H1 (cell line): ENCODE data around the gene TRAPPC2L.

Source experiments
- EP300 ChIP-seq, 2 experiments: IDR thresholded peaks; 1 replicate in 1 of 2; 2 replicates in 1 of 2; pipeline ENCODE4 v1.6.1; 2011 to 2012; ENCODE audit warnings: low read depth in 2 of 2, low read length in 2 of 2, mild to moderate bottlenecking in 2 of 2, borderline replicate concordance in 1 of 2, inconsistent platforms in 1 of 2, moderate library complexity in 1 of 2
- EZH2 ChIP-seq: fragments of 200-600 bp; sonication (generic); IDR thresholded peaks from 2 replicates; pipeline ENCODE4 v1.7.1; 2012; ENCODE audit warnings: low read depth, mild to moderate bottlenecking, moderate library complexity, low read length, inconsistent platforms; ENCODE audit not compliant: severe bottlenecking
- FOSL1 ChIP-seq: IDR thresholded peaks from 2 replicates; pipeline ENCODE4 v1.6.1; 2011; ENCODE audit warnings: mild to moderate bottlenecking, low read depth, low read length, moderate library complexity; ENCODE audit not compliant: insufficient read depth
- GTF2F1 ChIP-seq: IDR thresholded peaks from 2 replicates; pipeline ENCODE4 v1.6.1; 2012; ENCODE audit warnings: low read depth, low read length, improper control_type of control experiment, borderline replicate concordance
- JUND ChIP-seq: IDR thresholded peaks from 2 replicates; pipeline ENCODE4 v1.6.1; 2011; ENCODE audit warnings: mild to moderate bottlenecking, improper control_type of control experiment, low read length
- POLR2A ChIP-seq, 2 experiments: IDR thresholded peaks; 1 replicate in 1 of 2; 2 replicates in 1 of 2; pipeline ENCODE4 v1.6.1; 2011; ENCODE audit warnings: low read depth in 2 of 2, low read length in 2 of 2, mild to moderate bottlenecking in 2 of 2; ENCODE audit errors: control extremely low read depth in 1 of 2
- RAD21 ChIP-seq, 2 experiments: IDR thresholded peaks in 1 of 2; conservative IDR thresholded peaks in 1 of 2; 2 replicates each; pipeline ENCODE4 v1.6.1; 2011; ENCODE audit warnings: low read depth in 2 of 2, low read length in 2 of 2, improper control_type of control experiment in 1 of 2, inconsistent platforms in 1 of 2, mild to moderate bottlenecking in 1 of 2, moderate library complexity in 1 of 2
- RBBP5 ChIP-seq: IDR thresholded peaks from 2 replicates; pipeline ENCODE4 v1.7.1; 2012; ENCODE audit warnings: low read depth, mild to moderate bottlenecking, inconsistent platforms, low read length, moderate library complexity, borderline replicate concordance
- SUZ12 ChIP-seq: fragments of 200-600 bp; sonication (generic); IDR thresholded peaks from 2 replicates; pipeline ENCODE4 v1.6.1; 2012; ENCODE audit warnings: mild to moderate bottlenecking, inconsistent platforms, low read length, moderate library complexity, mixed read lengths
- TF ChIP-seq, protein P1 (sequence below), 3 experiments: IDR thresholded peaks; 1 replicate in 2 of 3; 2 replicates in 1 of 3; pipeline versions ENCODE4 v1.5.1 to v1.6.1; 2011; ENCODE audit warnings: low read length in 3 of 3, mild to moderate bottlenecking in 3 of 3, inconsistent platforms in 2 of 3, low read depth in 1 of 3, moderate library complexity in 1 of 3; ENCODE audit not compliant: insufficient read depth in 1 of 3; ENCODE audit errors: control extremely low read depth in 1 of 3
- TF ChIP-seq, protein P2 (sequence below): IDR thresholded peaks from 2 replicates; pipeline ENCODE4 v1.6.1; 2011; ENCODE audit warnings: low read length, improper control_type of control experiment

- TF ChIP-seq RBBP5 (no peak), EP300 (IDR thresholded peaks at IDR 0.05; ENCODE audit: borderline replicate concordance in 1 of 2, low read depth in 2 of 2, low read length in 2 of 2) (no peak), EZH2 (no peak), POLR2A (IDR thresholded peaks at IDR 0.05; ENCODE audit: control extremely low read depth in 1 of 2, low read depth in 2 of 2, low read length in 2 of 2) (no peak), SUZ12 (no peak), RAD21 (IDR thresholded peaks at IDR 0.05 in 1 of 2, conservative IDR thresholded peaks at IDR 0.05 in 1 of 2; ENCODE audit: low read depth in 2 of 2, low read length in 2 of 2) (no peak), JUND (no peak), FOSL1 (no peak), GTF2F1 (no peak)
- TF ChIP-seq, protein P1, sequence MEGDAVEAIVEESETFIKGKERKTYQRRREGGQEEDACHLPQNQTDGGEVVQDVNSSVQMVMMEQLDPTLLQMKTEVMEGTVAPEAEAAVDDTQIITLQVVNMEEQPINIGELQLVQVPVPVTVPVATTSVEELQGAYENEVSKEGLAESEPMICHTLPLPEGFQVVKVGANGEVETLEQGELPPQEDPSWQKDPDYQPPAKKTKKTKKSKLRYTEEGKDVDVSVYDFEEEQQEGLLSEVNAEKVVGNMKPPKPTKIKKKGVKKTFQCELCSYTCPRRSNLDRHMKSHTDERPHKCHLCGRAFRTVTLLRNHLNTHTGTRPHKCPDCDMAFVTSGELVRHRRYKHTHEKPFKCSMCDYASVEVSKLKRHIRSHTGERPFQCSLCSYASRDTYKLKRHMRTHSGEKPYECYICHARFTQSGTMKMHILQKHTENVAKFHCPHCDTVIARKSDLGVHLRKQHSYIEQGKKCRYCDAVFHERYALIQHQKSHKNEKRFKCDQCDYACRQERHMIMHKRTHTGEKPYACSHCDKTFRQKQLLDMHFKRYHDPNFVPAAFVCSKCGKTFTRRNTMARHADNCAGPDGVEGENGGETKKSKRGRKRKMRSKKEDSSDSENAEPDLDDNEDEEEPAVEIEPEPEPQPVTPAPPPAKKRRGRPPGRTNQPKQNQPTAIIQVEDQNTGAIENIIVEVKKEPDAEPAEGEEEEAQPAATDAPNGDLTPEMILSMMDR (IDR thresholded peaks at IDR 0.05; ENCODE audit: control extremely low read depth in 1 of 3, insufficient read depth in 1 of 3, low read depth in 1 of 3, low read length in 3 of 3) = no peak
- TF ChIP-seq, protein P2, sequence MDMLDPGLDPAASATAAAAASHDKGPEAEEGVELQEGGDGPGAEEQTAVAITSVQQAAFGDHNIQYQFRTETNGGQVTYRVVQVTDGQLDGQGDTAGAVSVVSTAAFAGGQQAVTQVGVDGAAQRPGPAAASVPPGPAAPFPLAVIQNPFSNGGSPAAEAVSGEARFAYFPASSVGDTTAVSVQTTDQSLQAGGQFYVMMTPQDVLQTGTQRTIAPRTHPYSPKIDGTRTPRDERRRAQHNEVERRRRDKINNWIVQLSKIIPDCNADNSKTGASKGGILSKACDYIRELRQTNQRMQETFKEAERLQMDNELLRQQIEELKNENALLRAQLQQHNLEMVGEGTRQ = no peak
These were observed 30.7 kb upstream of the TRAPPC2L start for GRCh38 chr16:88826070-88826840.
